NCI-H2196 (cell line): ENCODE results near the gene USP17L28.
"Not testable (repeated sequence)": the region's sequence is repeated elsewhere in the genome, so short reads cannot be mapped to it uniquely, and the experiment has no call there.

Experiments
- DNase-seq: peaks from one replicate; lab custom pipeline; 2025; ENCODE audit not compliant: unreplicated experiment; lab: John Stamatoyannopoulos, UW

The USP17L28 gene, protein sequence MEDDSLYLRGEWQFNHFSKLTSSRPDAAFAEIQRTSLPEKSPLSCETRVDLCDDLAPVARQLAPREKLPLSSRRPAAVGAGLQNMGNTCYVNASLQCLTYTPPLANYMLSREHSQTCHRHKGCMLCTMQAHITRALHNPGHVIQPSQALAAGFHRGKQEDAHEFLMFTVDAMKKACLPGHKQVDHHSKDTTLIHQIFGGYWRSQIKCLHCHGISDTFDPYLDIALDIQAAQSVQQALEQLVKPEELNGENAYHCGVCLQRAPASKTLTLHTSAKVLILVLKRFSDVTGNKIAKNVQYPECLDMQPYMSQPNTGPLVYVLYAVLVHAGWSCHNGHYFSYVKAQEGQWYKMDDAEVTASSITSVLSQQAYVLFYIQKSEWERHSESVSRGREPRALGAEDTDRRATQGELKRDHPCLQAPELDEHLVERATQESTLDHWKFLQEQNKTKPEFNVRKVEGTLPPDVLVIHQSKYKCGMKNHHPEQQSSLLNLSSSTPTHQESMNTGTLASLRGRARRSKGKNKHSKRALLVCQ

DNA sequence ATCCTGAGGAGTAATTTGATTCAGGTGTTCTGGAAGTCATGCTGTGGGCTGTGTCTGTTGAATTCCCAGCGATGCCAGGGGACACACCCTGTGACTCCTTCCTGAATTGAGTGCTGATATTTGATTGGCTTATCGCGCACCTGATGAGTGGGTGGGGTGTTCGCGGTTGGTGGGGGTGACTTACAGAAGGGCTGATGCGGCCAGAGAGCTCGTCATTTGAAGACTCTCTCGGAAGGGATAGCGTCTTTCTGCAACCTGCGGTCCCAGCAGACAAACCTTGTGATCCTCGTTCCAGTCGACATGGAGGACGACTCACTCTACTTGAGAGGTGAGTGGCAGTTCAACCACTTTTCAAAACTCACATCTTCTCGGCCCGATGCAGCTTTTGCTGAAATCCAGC lies at the start of gene USP17L28:
Gene USP17L28, plus strand, starts transcription at position 301 of the 400 bp plus-strand sequence. Its CDS starts 0 bp downstream, at position 301.
- not testable (repeated sequence) for DNase-seq

DNA sequence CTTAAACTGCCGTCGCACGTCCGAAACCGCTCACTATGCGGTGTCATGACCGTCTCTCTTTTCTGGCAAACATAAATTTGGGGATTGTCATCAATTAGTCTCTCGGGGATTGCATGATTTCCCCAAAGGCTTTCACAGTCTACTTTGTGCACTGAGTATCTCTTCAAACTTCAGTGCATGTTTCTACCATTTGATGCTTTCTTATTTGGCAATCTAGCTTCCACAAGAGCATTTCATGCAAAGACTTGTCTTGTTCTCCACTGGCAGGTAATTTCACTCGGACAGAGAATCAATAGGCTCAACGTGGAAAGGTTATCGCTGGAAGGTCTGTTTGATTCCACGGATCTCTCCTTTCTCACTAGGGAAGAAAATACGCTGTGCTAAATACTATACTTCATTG lies 24.5 kb upstream of the USP17L28 start:
- not testable (repeated sequence) for DNase-seq

DNA sequence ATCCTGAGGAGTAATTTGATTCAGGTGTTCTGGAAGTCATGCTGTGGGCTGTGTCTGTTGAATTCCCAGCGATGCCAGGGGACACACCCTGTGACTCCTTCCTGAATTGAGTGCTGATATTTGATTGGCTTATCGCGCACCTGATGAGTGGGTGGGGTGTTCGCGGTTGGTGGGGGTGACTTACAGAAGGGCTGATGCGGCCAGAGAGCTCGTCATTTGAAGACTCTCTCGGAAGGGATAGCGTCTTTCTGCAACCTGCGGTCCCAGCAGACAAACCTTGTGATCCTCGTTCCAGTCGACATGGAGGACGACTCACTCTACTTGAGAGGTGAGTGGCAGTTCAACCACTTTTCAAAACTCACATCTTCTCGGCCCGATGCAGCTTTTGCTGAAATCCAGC lies 23.8 kb upstream of the USP17L28 start, which contains the start of gene USP17L24:
Gene USP17L24, plus strand, starts transcription at position 301 of the 400 bp plus-strand sequence. Its CDS starts 0 bp downstream, at position 301.
- DNase-seq = not testable (repeated sequence)

DNA sequence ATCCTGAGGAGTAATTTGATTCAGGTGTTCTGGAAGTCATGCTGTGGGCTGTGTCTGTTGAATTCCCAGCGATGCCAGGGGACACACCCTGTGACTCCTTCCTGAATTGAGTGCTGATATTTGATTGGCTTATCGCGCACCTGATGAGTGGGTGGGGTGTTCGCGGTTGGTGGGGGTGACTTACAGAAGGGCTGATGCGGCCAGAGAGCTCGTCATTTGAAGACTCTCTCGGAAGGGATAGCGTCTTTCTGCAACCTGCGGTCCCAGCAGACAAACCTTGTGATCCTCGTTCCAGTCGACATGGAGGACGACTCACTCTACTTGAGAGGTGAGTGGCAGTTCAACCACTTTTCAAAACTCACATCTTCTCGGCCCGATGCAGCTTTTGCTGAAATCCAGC lies 19.1 kb upstream of the USP17L28 start, which contains the start of gene USP17L25:
Gene USP17L25, plus strand, starts transcription at position 301 of the 400 bp plus-strand sequence. Its CDS starts 0 bp downstream, at position 301.
- DNase-seq = not testable (repeated sequence)

DNA sequence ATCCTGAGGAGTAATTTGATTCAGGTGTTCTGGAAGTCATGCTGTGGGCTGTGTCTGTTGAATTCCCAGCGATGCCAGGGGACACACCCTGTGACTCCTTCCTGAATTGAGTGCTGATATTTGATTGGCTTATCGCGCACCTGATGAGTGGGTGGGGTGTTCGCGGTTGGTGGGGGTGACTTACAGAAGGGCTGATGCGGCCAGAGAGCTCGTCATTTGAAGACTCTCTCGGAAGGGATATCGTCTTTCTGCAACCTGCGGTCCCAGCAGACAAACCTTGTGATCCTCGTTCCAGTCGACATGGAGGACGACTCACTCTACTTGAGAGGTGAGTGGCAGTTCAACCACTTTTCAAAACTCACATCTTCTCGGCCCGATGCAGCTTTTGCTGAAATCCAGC lies 14.3 kb upstream of the USP17L28 start, which contains the start of gene USP17L26:
Gene USP17L26, plus strand, starts transcription at position 301 of the 400 bp plus-strand sequence. Its CDS starts 0 bp downstream, at position 301.
- DNase-seq = not testable (repeated sequence)

DNA sequence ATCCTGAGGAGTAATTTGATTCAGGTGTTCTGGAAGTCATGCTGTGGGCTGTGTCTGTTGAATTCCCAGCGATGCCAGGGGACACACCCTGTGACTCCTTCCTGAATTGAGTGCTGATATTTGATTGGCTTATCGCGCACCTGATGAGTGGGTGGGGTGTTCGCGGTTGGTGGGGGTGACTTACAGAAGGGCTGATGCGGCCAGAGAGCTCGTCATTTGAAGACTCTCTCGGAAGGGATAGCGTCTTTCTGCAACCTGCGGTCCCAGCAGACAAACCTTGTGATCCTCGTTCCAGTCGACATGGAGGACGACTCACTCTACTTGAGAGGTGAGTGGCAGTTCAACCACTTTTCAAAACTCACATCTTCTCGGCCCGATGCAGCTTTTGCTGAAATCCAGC lies 9.6 kb upstream of the USP17L28 start, which contains the start of gene USP17L5:
Gene USP17L5, plus strand, starts transcription at position 301 of the 400 bp plus-strand sequence. Its CDS starts 0 bp downstream, at position 301.
- DNase-seq = not testable (repeated sequence)

DNA sequence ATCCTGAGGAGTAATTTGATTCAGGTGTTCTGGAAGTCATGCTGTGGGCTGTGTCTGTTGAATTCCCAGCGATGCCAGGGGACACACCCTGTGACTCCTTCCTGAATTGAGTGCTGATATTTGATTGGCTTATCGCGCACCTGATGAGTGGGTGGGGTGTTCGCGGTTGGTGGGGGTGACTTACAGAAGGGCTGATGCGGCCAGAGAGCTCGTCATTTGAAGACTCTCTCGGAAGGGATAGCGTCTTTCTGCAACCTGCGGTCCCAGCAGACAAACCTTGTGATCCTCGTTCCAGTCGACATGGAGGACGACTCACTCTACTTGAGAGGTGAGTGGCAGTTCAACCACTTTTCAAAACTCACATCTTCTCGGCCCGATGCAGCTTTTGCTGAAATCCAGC lies 4.8 kb upstream of the USP17L28 start, which contains the start of gene USP17L27:
Gene USP17L27, plus strand, starts transcription at position 301 of the 400 bp plus-strand sequence. Its CDS starts 0 bp downstream, at position 301.
- DNase-seq = not testable (repeated sequence)

DNA sequence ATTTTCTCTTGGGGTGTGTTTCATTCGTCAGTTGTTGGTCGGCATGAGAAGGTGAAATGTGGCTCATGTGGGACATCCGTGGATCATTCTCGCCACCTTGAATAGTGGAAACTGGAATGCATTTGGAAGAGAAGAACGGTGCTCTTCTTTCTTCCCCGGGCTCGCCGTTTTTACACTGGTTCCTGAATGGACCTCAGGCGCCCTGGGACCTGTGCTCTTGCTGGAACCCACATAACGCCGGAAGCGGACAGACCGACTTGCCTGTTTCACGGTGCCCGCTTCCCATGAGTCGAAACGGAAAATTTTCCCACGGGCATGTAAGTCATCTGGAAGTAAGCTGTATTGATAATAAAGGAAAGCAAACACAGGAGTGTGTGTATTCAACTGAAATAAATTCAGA lies 2.2 kb downstream of the USP17L28 start:
- not testable (repeated sequence) for DNase-seq

DNA sequence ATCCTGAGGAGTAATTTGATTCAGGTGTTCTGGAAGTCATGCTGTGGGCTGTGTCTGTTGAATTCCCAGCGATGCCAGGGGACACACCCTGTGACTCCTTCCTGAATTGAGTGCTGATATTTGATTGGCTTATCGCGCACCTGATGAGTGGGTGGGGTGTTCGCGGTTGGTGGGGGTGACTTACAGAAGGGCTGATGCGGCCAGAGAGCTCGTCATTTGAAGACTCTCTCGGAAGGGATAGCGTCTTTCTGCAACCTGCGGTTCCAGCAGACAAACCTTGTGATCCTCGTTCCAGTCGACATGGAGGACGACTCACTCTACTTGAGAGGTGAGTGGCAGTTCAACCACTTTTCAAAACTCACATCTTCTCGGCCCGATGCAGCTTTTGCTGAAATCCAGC lies 4.6 kb downstream of the USP17L28 start, which contains the start of gene USP17L29:
Gene USP17L29, plus strand, starts transcription at position 301 of the 400 bp plus-strand sequence. Its CDS starts 0 bp downstream, at position 301.
- not testable (repeated sequence) for DNase-seq

DNA sequence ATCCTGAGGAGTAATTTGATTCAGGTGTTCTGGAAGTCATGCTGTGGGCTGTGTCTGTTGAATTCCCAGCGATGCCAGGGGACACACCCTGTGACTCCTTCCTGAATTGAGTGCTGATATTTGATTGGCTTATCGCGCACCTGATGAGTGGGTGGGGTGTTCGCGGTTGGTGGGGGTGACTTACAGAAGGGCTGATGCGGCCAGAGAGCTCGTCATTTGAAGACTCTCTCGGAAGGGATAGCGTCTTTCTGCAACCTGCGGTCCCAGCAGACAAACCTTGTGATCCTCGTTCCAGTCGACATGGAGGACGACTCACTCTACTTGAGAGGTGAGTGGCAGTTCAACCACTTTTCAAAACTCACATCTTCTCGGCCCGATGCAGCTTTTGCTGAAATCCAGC lies 14.1 kb downstream of the USP17L28 start, which contains the start of gene USP17L30:
Gene USP17L30, plus strand, starts transcription at position 301 of the 400 bp plus-strand sequence. Its CDS starts 0 bp downstream, at position 301.
- DNase-seq = not testable (repeated sequence)

DNA sequence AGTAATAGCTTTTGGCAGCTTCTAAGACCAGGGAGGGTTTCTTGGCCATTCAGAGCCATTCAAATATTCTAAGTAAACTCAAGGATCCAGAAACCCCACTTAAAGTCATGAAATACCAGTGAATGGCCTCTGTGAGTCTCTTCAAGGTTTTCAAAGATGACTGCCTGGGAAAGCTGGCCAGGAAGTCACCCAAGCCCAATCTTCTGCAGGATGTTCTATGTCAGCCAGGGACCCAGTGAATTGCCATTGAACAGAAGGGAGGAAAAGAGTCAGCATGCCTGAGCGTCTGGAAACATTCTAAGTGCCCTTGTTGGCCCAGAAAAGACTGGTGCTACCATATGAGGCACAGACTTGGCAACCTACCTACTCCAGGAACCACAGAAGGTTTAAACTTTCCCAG lies 31.2 kb downstream of the USP17L28 start:
- DNase-seq = not testable (repeated sequence)

DNA sequence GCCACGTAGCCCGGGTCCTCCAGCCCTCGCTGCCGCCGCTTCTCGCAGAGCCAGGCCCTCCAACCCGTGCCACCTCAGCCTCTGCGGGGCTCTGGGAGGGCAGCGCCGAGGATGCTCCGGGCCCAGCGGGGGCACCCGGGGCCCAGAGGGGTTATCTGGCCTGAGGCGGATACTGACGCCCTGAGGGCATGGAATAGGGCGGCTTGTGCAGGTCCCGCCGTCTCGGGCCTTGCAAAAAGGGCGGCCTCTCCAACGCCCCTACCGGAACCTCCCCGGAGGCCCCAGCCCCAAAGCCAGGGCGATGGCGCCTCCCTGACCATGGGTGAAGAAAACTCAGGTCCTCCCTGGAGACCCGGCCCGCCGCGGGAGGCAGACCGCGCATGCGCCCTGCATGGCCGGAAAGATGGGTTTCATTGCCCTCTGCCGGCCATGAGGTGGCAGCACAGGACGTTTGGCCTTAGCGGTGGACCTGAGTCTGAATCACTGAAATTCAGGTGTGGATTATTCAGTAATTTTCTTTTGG lies 32.4 kb downstream of the USP17L28 start:
- DNase-seq = not testable (repeated sequence)

DNA sequence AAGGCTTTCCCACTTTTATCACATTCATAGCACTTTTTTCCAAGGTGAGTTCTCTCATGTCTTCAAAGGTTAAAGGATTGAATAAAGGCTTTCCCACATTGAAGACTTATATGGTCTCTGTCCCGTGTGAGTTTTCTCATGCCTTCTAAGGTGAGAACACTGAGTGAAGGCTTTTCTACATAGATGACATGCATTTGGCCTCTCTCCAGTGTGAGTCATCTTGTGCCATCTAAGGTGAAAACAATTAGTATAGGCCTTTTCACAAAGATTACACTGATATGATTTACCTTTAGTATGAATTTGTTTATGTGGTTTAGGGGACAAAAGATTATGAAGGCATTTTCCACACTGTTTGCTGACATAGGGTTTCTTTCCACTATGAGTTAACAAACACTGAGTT lies 35.4 kb downstream of the USP17L28 start:
- DNase-seq = no peak

DNA sequence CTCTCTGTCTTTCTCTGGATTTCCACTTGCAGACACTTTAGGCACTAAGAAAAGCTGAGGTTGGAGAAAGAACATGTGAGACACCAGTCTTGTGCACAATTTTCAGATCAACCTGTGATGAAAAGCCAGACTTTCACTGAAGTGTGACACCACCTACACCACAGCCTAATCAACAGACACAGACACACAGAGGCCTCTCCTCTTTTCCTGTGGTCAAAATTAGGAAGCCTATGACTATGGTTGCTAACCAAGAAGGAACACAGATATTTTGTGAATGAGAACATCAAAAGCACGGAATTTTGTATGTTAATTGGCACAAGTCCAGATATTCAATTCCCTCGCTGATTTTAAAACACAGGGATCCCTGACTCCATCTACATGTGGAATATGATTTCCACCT lies 40.3 kb downstream of the USP17L28 start:
- not testable (repeated sequence) for DNase-seq
